MCF 10A (cell line): ENCODE data around the gene SPATA13. TPM values are rescaled to one million over a fixed set of nuclear protein-coding genes. Genes with fewer than 3 reads are reported as not detected.

ENCODE experiments used
- BruUV-seq: library from RNA; stranded (reverse); fragments of 400-500 nt; replicated peaks from 2 replicates; lab custom pipeline; 2021; lab: Mats Ljungman, UMichigan
- CTCF ChIA-PET: fragments of 300-600 bp; sonication (Branson Sonifier 250); formaldehyde crosslinking; extraction: SDS; loops from one replicate; lab custom pipeline; 2021; ENCODE audit warnings: antibody characterized with exemption, inconsistent platforms; lab: Yijun Ruan, JAX
- POLR2A ChIA-PET: fragments of 300-600, 350-650 bp; sonication (Branson Sonifier 250); formaldehyde crosslinking; extraction: SDS; loops from one replicate; lab custom pipeline; 2020; ENCODE audit warnings: antibody characterized with exemption, inconsistent platforms; lab: Yijun Ruan, JAX
- DNase-seq: peaks from one replicate; pipeline ENCODE4 v3.0.0-alpha.2; 2018; ENCODE audit not compliant: unreplicated experiment
- H3K27ac Mint-ChIP-seq: one replicate; pipeline ENCODE4 v1.8.0; 2022; ENCODE audit warnings: mild to moderate bottlenecking, low read depth, mixed read lengths; ENCODE audit not compliant: unreplicated experiment
- H3K27me3 Mint-ChIP-seq: one replicate; pipeline ENCODE4 v1.8.0; 2022; ENCODE audit warnings: mixed read lengths; ENCODE audit not compliant: insufficient read depth, unreplicated experiment
- H3K36me3 Mint-ChIP-seq: one replicate; pipeline ENCODE4 v1.8.0; 2022; ENCODE audit warnings: mild to moderate bottlenecking, moderate library complexity, mixed read lengths; ENCODE audit not compliant: insufficient read depth, unreplicated experiment
- H3K4me1 Mint-ChIP-seq: one replicate; pipeline ENCODE4 v1.8.0; 2022; ENCODE audit warnings: mixed read lengths; ENCODE audit not compliant: insufficient read depth, unreplicated experiment
- H3K4me3 Mint-ChIP-seq: one replicate; pipeline ENCODE4 v1.8.0; 2022; ENCODE audit warnings: mild to moderate bottlenecking, moderate library complexity, mixed read lengths; ENCODE audit not compliant: unreplicated experiment
- H3K9me3 Mint-ChIP-seq: one replicate; pipeline ENCODE4 v1.8.0; 2022; ENCODE audit warnings: mixed read lengths; ENCODE audit not compliant: unreplicated experiment
- CTCF ChIP-seq: fragments of 200-600 bp; IDR thresholded peaks from one replicate; pipeline ENCODE4 v1.8.0; 2022; ENCODE audit warnings: antibody characterized with exemption, mild to moderate bottlenecking; ENCODE audit not compliant: unreplicated experiment
- intact Hi-C: fragments of 100-400 bp; cut with micrococcal nuclease; formaldehyde crosslinking; loops from 2 replicates; pipeline ENCODE4 v1.14.1; 2022
- total RNA-seq: library from RNA; stranded (reverse); gene quantifications from 2 replicates; pipeline ENCODE4 v1.2.3, GENCODE V29; 2022

The SPATA13 gene
- total RNA-seq, 1 experiment from 2014 or later: 2.2 TPM

GRCh38 chr13:24231377-24231776, 70.9 kb downstream of the SPATA13 start:
- no peak for DNase-seq
- ChIA-PET POLR2A (interaction anchor here (1.2 kb wide), 1 partner anchor 212 kb away, joined by 3 read pairs; no protein-coding TSS in a partner anchor), CTCF (interaction anchor here (0.6 to 3.8 kb wide), 8 partner anchors 9 to 325 kb away, joined by 3 to 25 read pairs (median 4); no protein-coding TSS in a partner anchor)
- no peak for TF ChIP-seq CTCF
- H3K27ac Mint-ChIP-seq: no peak overlapping the region
- intact Hi-C loops: no loop called here
- H3K27me3 Mint-ChIP-seq: no peaks in the 10 kb centered on the region
- H3K4me1 Mint-ChIP-seq: no peaks in the 10 kb centered on the region
- no peak overlapping the region for H3K4me3 Mint-ChIP-seq
- BruUV-seq: no TSS peak
- no peaks in the 10 kb centered on the region for H3K36me3 Mint-ChIP-seq
- H3K9me3 Mint-ChIP-seq: no peaks in the 10 kb centered on the region

GRCh38 chr13:24232037-24232436, 71.5 kb downstream of the SPATA13 start:
- no peak for DNase-seq
- H3K9me3 Mint-ChIP-seq: no peaks in the 10 kb centered on the region
- CTCF ChIA-PET: interaction anchor here (0.7 to 3.8 kb wide), 6 partner anchors 8 to 316 kb away, joined by 3 to 25 read pairs (median 6); no protein-coding TSS in a partner anchor
- H3K4me1 Mint-ChIP-seq: no peaks in the 10 kb centered on the region
- TF ChIP-seq CTCF: no peak
- intact Hi-C loops: no loop called here
- no peak overlapping the region for H3K4me3 Mint-ChIP-seq
- BruUV-seq: no TSS peak
- no peak overlapping the region for H3K27ac Mint-ChIP-seq
- POLR2A ChIA-PET: interaction anchor here (0.7 kb wide), 1 partner anchor 214 kb away, joined by 3 read pairs; no protein-coding TSS in a partner anchor
- no peaks in the 10 kb centered on the region for H3K27me3 Mint-ChIP-seq
- no peaks in the 10 kb centered on the region for H3K36me3 Mint-ChIP-seq

- CTCF ChIA-PET: interaction anchor here (0.6 to 3.8 kb wide), 5 partner anchors 8 to 316 kb away, joined by 3 to 25 read pairs (median 3); no protein-coding TSS in a partner anchor
- Mint-ChIP-seq H3K9me3 (no peaks in the 10 kb centered on the region), H3K4me3 (no peak overlapping the region), H3K4me1 (no peaks in the 10 kb centered on the region), H3K27ac (no peak overlapping the region), H3K27me3 (no peaks in the 10 kb centered on the region), H3K36me3 (no peaks in the 10 kb centered on the region)
- POLR2A ChIA-PET: interaction anchor here (0.7 kb wide), 1 partner anchor 214 kb away, joined by 3 read pairs; no protein-coding TSS in a partner anchor
- intact Hi-C loops: no loop called here
- no TSS peak for BruUV-seq
- no peak for DNase-seq
- TF ChIP-seq CTCF: no peak
These were observed 72.0 kb downstream of the SPATA13 start for GRCh38 chr13:24232474-24232873.

- no peaks in the 10 kb centered on the region for H3K36me3 Mint-ChIP-seq
- intact Hi-C loops: no loop called here
- CTCF ChIA-PET: interaction anchor here (0.8 to 3.8 kb wide), 4 partner anchors 9 to 212 kb away, joined by 3 to 25 read pairs (median 6); no protein-coding TSS in a partner anchor
- no peaks in the 10 kb centered on the region for H3K27me3 Mint-ChIP-seq
- no peaks in the 10 kb centered on the region for H3K9me3 Mint-ChIP-seq
- no peak overlapping the region for H3K4me3 Mint-ChIP-seq
- no peak for TF ChIP-seq CTCF
- POLR2A ChIA-PET: no interaction called here
- H3K27ac Mint-ChIP-seq: no peak overlapping the region
- H3K4me1 Mint-ChIP-seq: no peaks in the 10 kb centered on the region
- BruUV-seq: no TSS peak
- no peak for DNase-seq
These were observed 72.9 kb downstream of the SPATA13 start for GRCh38 chr13:24233351-24233901.
